8988T (cell line): Measurements from ENCODE around the gene SYT15.
"Not testable (repeated sequence)": the region's sequence is repeated elsewhere in the genome, so short reads cannot be mapped to it uniquely, and the experiment has no call there.

Experiments used
- DNase-seq: peaks from one replicate; pipeline ENCODE4 v3.0.0; 2011

The SYT15 gene

DNA sequence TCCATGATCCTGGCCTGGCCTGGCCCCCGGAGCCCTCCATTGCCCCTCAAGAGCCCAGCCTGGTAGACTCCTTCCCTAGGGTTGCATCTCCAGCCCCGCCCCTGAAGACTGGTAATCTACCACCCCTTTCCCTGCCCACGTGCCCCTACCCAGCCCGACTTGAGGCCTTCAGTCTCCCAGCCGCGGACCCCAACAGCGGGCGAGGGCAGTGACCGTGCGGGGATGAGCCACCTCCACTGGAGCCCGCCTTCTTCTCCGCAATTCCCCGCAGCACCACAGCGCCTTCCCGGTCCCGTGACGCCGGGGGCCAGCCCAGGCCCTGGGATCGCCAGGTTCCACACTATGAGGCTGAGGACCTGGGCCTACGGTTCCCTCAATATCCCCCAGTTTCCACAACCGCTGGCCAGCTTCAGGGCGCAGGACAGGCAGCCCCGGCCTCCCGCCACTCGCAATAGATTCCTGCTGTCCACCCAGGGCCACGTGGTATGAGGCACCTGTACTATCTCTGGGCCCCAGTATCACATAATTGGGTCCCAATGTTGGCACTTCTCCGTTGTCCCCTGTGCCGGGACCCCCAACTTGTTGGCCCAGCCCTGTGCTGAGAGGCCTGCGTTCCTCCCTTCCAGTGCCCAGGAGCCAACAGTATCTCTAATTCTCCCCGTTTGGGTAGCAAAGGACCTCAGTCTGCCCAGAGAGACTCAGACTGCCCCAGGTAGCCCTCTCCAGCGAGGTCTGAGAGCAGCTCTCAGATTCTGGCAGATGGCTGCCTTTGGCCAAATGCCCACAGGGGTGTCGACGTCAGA is 21.4 kb upstream of the SYT15 start:
- peak; percentile 39 for DNase-seq

DNA sequence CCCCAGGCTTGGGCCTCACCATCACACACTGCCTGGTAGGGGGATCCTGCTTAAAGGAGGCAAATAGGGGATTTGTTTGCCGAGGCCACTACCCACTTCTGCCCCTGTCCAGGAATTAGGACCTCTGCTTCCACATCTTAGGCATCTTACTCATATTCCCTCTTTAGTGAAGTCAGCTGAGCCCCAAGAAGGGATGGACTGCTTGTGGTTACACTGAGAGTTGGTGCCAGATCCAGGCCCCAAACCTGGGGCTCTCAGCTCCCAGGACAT is 20.9 kb upstream of the SYT15 start:
- DNase-seq: no peak

DNA sequence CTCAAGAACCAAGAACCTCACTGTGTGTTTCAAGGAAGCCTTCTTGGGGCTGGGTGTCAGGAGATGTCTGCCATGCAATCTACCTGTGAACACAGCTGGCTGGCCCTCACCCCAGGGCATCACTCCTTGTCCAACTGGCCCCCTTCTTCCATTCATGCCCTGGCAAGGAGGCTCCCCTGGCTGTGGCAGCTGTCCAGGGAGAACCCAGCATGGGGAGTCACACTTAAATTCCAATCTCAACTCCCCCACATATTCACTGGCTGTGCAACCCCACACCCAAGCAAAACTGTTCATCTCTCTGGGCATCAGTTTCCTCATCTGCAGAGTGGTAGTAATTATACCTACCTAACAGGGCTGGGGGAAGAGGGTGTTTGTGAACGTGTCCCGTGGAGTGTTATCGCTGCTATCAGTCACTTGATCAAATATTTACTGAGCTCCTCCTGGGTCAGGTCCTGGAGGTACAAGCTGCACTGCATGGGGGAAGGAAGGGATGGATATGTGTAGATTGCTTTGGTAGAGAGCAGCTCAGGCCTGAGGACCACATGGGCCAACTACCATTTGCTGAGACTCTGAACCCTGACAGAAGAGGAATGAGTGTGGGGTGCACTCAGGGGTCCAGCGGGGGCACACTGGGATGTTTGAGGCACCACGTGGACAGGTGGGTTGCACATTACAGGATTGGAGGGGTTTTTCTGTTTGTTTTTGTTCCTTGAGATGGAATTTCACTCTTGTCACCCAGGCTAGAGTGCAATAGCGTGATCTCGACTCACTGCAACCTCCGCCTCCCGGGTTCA is 20.3 kb upstream of the SYT15 start:
- peak; percentile 23 for DNase-seq

DNA sequence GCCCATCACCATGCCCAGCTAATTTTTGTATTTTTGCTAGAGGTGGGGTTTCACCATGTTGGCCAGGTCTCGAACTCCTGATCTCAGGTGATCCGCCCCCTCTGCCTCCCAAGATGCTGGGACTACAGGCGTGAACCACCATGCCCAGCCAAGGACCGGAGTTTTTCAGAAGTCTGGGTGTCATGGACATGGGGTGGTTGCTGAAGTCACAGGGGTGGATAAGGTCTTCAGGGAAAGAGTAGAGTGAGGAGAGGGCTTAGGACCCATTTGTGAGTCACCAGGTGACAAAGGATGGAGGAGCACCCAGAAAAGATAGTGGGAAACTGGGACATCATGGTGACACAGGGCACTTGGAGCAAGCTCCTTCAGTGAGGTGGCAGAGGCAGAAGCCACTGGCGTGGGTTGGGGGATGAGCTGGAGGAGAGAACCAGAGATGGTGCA is 19.7 kb upstream of the SYT15 start:
- no peak for DNase-seq

DNA sequence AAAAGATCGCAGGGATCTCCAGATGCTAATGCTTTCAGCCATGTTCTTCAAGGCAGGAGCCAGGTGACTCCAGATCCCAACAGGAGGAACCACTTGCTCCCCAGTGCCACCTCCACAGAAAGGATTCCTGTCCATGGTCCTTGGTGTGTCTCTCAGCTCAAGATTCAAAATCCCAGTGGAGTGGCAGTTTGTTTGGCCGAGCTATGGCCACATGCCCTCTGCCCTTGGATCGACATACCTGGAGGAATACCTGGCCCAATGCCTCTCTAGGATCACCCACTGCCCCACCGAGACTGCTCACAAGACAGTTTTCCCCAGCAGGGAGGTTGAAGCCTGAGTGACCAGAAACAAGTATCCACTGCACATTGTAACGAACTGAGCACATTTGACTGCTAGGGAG is 18.5 kb upstream of the SYT15 start:
- no peak for DNase-seq

DNA sequence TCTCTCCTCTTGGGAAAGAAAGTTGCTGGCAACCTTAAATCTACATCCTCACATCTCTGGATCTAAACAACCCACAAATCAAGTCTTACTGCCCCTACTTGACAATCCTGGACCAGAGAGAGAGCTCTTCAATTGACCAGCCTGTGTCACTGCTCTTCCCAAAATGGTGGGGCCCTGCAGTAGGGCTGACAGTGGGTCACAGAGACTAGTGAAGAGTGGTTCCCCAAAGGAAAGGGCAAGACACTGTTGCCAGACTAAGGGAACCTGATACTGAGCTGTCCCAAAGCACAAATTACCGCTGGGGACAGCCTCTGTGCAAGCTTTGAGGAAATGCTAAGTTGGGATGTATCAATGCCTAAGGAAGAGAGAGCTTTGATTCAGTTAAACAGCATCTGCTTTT is 18.0 kb upstream of the SYT15 start:
- DNase-seq: no peak

DNA sequence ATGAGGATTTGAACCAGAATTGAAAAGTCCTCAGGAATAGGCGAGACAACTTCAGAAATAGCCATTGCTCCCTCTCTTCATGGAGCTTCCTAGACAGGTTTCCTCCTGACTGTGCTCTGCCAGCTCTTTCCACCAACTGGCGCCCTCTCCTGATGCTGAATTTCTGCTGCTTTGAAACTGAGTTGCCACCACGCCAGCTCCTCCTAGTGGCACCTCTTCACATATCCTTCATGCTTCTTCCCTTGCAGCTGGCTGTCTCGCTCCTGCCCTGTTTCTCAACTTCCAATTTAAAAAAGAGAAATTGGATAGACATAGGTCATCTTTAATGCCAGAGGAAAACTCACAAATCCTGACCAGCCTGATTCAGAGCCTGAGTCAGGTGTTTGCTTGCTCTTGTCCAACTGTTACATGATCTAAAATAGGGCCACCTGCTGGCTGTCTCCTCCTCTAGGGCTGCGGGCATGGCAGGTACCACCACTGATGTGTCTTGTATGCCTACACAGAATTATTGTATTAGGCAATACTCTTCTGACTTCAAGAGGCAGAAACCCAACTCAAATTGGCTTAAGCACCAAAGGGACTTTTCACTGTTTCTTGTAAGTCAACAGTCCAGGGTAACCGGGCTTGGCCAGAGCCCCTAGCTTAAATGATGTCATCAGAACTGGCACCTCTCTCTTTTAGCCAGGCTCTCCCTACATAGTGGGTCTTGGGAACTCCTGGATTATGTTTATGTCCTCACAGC is 13.2 kb upstream of the SYT15 start:
- not testable (repeated sequence) for DNase-seq

DNA sequence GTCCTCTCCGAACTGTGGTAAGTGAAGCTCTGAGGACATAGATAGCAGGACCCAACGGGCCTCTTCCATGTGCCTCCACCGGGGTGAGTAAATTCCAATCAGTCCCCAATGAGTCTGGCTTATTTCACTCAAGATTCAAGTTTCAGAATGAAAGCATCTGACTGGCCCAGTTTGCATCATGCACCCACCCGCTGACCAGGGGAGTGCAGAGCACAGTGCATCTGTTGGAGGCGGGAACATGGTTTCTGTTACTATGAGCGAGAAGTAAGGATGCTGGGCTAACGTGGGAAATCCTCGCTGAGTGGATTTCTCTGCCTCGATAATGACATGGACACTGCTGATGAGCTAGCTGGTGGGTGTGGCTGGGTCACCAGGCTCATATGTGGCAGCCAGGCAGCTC is 11.8 kb upstream of the SYT15 start:
- not testable (repeated sequence) for DNase-seq

DNA sequence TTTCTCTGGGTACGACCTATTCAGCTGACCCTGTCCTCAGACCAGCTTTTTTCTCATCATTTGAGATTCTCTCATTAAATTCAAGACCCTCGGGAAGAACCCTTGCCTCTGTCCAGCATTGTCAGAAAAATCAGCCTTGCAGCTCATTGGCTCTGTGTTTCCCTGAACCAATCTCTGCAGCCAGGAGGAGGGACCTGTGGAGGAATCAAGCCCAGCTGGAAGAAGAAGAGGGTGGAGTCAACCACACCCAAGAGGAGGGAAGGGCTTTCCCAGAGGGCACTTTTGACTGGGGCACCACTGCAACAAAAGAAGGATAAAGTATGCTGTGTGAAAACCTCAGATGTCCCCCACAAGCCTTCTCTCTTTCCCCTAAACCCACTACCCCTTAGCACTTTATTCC is 8.3 kb upstream of the SYT15 start:
- DNase-seq: not testable (repeated sequence)

DNA sequence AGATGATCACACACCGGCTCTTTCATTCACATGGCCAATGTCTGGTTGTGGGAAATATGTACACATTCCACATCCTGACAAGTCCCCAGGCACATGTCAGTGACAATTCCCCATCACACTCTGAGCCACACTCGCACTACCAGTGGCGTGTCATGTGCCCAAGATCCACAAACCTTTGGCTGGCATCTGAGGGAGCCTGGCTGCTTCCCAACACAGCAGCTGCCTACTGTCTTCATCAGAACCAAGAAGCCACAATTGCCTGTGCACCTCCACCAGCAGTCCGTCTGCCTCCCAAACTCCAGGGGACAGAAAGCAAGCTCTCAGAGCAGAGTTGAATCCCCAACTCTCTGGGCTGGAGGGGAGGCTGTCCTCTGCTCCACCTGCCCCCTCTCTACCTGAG is 6.2 kb upstream of the SYT15 start:
- not testable (repeated sequence) for DNase-seq

DNA sequence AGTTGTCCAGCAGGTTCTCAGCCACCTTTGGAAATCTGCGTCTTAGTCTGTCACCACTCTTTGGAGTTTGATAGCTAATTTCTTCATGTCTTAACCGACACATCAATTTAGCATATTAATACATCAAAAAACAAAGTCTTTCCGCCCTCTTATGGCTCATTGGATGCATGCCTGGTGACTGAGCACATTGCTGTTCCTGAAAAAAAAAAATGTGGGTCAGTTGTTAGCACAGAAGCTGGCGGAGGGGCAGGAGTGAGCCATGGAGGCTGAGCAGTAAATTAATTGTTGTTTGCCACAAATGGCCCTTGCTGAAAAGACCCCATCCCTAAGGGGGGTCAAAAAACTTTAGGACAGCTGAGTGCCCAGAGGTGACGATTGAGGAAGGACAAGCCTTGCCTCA is 5.6 kb upstream of the SYT15 start:
- DNase-seq: not testable (repeated sequence)

DNA sequence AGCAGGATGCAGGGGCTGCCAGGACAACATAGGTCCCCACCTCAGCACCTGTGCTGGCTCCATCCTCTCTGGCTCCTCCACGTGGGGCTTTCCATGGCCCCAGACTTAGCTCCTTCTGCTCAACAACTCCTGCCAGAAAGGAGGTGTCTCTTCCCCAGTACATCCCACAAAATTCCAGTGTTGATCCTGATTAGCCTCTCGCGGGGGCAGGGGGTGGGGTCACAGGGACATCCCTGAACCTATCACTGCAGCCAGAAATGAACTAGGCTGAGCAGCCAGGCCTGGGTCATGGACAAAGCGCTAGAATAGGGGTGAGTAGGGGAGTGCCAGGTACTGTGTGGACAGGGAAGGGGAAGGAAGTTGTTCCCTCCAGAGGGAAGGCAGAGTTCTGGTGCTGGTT is 5.0 kb upstream of the SYT15 start:
- DNase-seq: not testable (repeated sequence)

DNA sequence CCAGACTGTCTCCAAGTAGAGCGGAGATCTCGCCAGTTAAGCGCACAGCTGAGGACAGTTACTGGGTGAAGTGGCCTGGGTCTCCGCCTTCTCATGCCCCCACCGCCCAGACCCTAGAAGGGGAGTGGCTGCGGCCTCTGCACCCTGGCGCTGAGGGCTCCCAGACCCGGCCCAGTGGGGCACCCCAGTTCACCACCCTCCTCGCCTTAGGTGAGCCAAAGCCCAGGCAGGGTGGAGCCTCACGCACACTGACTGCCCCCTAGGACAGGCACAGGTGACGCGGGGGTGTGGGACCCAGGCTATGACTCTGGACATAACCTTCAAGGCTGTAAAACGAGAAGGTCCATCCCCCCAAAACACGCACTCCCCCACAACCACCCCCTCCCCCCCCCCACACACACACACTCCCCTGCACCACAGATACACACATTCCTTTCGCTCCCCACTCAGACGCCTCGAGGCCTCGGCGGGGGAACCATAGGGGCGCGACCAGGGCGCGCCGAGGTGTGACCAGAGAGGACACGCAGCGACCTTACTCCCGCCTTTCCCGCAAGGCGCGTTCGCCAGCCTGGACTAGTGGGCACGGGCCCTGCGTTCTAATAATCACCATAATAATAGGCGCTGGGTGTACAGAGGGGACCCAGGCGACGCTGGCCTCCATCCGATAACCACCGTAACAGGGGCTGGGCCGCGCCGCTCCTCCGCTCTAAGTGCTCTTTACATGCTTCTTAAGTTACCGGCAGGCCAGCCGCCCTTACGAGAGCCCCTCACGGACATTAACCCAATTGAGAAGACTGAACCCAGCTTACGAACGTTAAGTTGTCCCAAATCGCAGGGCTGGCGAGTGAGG is 1.1 kb upstream of the SYT15 start:
- not testable (repeated sequence) for DNase-seq

DNA sequence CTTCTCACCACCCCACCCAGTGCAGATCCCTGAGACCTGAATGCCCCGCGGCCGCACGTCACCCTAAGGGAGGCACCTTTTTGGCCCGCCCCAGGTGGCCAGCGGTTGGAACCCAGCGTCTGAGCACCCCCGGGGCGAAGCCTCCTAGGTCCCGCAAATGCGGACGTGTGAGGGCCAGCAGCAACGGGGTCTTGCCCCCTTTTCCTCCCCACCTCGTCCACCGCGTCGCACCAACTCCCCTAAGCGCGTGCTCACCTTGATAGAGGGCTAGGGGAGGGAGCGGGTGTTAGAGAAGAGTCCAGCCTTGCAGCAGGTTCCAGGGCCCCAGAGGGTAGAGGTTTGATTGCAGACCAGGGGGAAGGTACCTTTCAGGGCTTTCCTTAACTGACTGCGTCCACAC is 450 bp downstream of the SYT15 start:
- DNase-seq: not testable (repeated sequence)

DNA sequence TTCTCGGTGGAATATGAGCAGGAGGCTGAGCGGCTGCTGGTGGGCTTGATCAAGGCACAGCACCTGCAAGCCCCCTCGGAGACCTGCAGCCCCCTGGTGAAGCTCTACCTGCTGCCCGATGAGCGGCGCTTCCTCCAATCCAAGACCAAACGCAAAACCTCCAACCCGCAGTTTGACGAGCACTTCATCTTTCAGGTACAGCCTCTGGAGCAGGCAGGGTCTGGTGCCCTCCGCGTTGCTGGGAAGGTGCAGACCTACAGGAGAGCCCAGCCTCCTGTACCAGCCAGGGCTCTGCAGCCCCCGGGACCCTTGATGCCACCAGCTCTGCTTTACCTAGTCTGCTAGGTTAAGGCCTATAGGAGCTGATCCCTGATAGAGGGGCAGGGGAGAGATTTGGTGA is 3.1 kb downstream of the SYT15 start:
- not testable (repeated sequence) for DNase-seq

DNA sequence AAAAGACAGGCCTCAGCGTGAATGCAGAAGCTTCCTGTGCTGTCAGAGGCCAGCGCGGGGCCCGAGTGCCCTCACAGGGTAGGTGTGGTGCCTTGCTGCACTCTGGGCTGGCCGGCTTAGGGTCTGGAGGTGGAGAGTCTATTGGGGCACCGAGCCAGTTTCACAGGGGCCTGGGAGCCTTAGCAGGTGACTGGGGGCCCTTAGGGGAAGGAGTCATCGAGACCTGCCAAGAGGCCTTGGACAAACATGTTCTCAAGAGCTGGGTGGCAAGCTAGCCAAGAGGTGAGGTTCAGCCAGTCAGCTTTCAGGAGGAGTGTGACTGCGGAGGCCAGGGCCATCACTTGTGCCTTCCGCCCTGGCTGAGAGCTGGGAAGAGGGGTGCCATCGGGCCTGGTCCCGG is 3.6 kb downstream of the SYT15 start:
- DNase-seq: not testable (repeated sequence)

DNA sequence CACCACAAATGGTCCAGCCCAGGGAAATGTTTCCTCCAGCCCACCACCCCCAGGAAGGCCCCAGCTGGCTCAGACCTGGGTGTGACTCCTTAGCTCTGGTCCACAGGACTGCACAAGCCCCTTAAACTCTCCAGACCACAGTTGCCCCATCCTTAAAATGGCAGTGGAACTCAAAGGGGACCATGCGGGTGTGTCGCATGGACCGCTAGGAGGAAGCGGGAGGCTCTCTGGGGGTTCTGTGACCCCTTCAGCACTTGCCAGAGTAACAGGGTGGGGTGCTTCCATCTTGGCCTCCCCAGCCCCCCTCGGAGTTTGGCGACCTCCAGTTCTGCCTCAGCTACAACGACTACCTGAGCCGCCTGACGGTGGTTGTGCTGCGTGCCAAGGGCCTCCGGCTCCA is 5.3 kb downstream of the SYT15 start:
- DNase-seq: not testable (repeated sequence)

DNA sequence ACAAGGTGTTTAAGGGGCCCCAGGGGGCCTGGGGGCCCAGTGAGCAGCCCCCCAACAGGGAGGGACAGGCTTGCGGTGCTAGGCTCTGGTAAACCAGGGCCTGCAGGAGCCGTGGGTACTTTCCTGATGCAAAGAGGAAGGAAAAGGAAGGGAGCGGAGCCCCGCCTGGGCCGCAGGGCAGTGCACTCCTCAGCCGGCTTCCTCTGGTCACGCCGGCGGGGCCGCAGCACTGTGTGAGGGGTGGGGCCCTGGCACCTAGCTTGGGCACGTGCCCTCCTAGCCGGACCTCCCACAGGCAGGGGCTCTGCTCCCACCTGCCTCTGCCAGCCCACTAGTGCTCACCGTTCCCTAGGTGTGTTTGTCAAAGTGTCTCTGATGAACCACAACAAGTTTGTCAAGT is 6.3 kb downstream of the SYT15 start:
- not testable (repeated sequence) for DNase-seq

DNA sequence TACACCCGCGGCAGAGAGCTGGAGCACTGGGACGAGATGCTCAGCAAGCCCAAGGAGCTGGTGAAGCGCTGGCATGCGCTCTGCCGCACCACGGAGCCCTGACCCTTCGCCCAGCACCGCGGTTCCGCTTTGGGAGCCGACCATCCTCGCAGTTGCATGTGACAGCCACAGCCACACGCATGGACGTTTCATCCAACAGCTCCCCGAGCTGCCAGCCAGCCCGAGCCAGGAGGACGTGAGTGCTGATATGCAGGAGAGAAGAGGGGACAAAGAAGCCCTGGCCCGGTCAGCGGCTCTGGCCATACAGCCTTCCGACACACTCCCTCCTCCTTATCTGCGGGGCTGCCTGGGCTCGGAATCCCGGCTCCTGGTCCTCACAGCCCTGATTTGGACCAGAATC is 8.6 kb downstream of the SYT15 start:
- not testable (repeated sequence) for DNase-seq

DNA sequence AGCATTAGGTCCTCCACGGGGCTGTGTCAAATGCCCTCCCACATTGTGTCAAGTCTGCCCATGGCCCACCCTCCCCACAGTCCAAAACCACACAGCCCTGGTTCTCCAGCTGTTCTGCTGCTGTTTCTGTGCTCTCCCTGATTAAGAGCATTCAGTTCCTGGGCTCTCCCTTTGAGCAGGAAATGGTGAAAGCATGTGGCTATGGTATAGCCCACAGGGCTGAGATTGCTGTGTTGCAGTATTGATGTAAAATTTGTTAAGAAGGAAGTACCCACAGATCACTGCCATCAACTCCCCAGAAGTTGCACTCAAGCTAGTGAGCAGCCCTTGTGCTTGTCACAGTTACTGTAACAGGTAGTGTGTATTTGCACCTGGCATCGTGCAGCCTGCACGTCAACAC is 9.3 kb downstream of the SYT15 start:
- DNase-seq: not testable (repeated sequence)

DNA sequence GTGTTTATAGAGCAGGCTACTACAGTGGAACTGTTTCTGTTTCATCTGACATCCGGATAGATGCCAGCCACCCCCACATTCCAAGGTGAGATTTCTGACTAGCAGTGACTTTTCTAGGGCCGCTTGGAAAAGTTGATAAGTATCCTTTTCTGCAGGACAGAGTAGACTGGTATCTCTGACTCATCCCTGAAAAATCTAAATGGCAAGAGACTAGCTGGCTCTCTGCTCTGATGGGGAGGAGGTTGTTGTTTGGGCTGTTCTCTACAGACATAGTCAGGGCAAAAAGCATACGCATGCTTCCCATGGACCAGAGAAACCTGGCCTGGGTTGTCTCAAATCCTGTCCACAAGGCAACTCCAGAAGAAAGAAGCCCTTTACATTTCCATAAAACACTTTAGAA is 10.7 kb downstream of the SYT15 start:
- DNase-seq: not testable (repeated sequence)

DNA sequence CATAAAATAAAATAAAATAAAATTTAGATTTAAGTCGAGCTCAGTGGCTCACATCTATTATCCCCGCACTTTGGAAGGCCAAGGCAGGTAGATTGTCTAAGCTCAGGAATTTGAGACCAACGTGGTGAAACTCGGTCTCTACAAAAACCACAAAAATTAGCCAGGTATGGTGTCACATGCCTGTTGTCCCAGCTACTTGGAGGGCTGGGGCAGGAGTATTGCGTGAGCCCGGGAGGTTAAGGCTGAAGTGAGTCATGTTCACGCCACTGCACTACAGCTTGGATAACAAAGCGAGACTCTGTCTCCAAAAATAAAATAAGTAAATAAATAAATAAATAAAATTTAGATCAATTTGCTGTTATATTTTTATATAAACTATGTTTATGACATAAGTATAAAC is 12.1 kb downstream of the SYT15 start:
- DNase-seq: not testable (repeated sequence)

DNA sequence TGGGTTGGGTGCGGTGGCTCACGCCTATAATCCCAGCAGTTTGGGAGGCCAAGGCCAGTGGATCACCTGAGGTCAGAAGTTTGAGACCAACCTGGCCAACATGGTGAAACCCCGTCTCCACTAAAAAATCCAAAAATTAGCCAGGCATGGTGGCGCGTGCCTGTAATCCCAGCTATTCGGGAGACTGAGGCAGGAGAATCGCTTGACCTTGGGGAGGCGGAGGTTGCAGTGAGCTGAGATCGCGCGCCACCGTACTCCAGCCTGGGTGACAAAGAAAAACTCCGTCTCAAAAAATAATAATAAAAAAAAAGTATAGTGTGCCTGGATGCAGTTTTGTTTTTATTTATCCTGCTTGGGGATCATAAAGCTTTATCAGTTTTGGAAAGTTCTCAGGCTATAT is 14.4 kb downstream of the SYT15 start:
- not testable (repeated sequence) for DNase-seq
